Thoracic aorta (tissue), 2 donors: ENCODE results near the gene GNAI2. TPM values are rescaled to one million over a fixed set of nuclear protein-coding genes. Genes with fewer than 3 reads are reported as not detected.

Experiments
- ATAC-seq: fragments of 150-250 bp; one replicate; pipeline ENCODE4 v1.8.0; 2017; ENCODE audit warnings: low read depth; ENCODE audit not compliant: insufficient number of reproducible peaks, low FRiP score
- DNase-seq: peaks from one replicate; pipeline ENCODE4 v3.0.0-alpha.2; 2020; ENCODE audit warnings: low spot score
- H3K27ac ChIP-seq, 2 donors: fragments of 200-600 bp; sonication (generic); 1 replicate in 1 of 2; 2 replicates in 1 of 2; pipeline ENCODE4 v1.5.1; 2016; ENCODE audit warnings: mild to moderate bottlenecking in 2 of 2, moderate library complexity in 2 of 2
- H3K27me3 ChIP-seq: fragments of 200-600 bp; sonication (generic); replicated peaks from 2 replicates; pipeline ENCODE4 v1.6.0; 2016; ENCODE audit warnings: mild to moderate bottlenecking; ENCODE audit not compliant: insufficient read depth
- H3K36me3 ChIP-seq: fragments of 200-600 bp; sonication (generic); one replicate; pipeline ENCODE4 v1.5.1; 2016
- H3K4me1 ChIP-seq, 2 donors: fragments of 200-600 bp; sonication (generic); 1 replicate in 1 of 2; 2 replicates in 1 of 2; pipeline versions ENCODE4 v1.5.1 to v1.6.0; 2016; ENCODE audit warnings: low read depth in 2 of 2, mild to moderate bottlenecking in 1 of 2; ENCODE audit not compliant: control insufficient read depth in 1 of 2
- H3K4me3 ChIP-seq: fragments of 200-600 bp; sonication (generic); 2 replicates; pipeline ENCODE4 v1.5.1; 2016; ENCODE audit warnings: mild to moderate bottlenecking
- H3K9me3 ChIP-seq: fragments of 200-600 bp; sonication (generic); 2 replicates; pipeline ENCODE4 v1.5.1; 2016
- CTCF ChIP-seq: fragments of 200-600 bp; sonication (generic); IDR thresholded peaks from one replicate; pipeline ENCODE4 v1.5.1; 2019; ENCODE audit warnings: antibody characterized with exemption
- total RNA-seq, 2 donors: library from RNA; depleted of rRNA; stranded (reverse); fragments of >200 nt; gene quantifications; one replicate each; pipeline versions ENCODE4 v1.1.0 to v1.2.3, GENCODE V29; 2016

GNAI2 gene
- total RNA-seq, 2 donors from 2014 or later: 183 to 337 TPM

- Histone ChIP-seq H3K27ac (no peak overlapping the region), H3K9me3 (no peaks in the 10 kb centered on the region), H3K36me3 (peaks cover 27% of the 10 kb centered on the region), H3K4me3 (no peak overlapping the region), H3K27me3 (no peaks in the 10 kb centered on the region), H3K4me1 (peaks cover 5 to 10% of the 10 kb centered on the region in 2 donors)
- no peak for ATAC-seq
- no peak for DNase-seq
- TF ChIP-seq CTCF: no peak
Observed at GRCh38 chr3:50287262-50287661, 51.3 kb downstream of the GNAI2 start.

GRCh38 chr3:50288387-50289007 lies 52.5 kb downstream of the GNAI2 start:
- Histone ChIP-seq H3K27me3 (no peaks in the 10 kb centered on the region), H3K4me3 (no peak overlapping the region), H3K27ac (no peak overlapping the region), H3K36me3 (peaks cover 27% of the 10 kb centered on the region), H3K9me3 (no peaks in the 10 kb centered on the region), H3K4me1 (peaks cover 8 to 20% of the 10 kb centered on the region in 2 donors)
- no peak for TF ChIP-seq CTCF
- no peak for ATAC-seq
- DNase-seq: no peak

GRCh38 chr3:50289130-50289529 lies 53.1 kb downstream of the GNAI2 start:
- no peak for TF ChIP-seq CTCF
- Histone ChIP-seq H3K36me3 (peaks cover 27% of the 10 kb centered on the region), H3K27ac (no peak overlapping the region), H3K4me3 (no peak overlapping the region), H3K4me1 (peaks cover 8 to 21% of the 10 kb centered on the region in 2 donors), H3K9me3 (no peaks in the 10 kb centered on the region), H3K27me3 (no peaks in the 10 kb centered on the region)
- ATAC-seq: no peak
- no peak for DNase-seq

- Histone ChIP-seq H3K27me3 (no peaks in the 10 kb centered on the region), H3K4me1 (peaks cover 8 to 21% of the 10 kb centered on the region in 2 donors), H3K4me3 (no peak overlapping the region), H3K36me3 (peaks cover 27% of the 10 kb centered on the region), H3K27ac (no peak overlapping the region), H3K9me3 (no peaks in the 10 kb centered on the region)
- ATAC-seq (no peak), DNase-seq (no peak)
- TF ChIP-seq CTCF: no peak
Observed at GRCh38 chr3:50290161-50290641, 54.2 kb downstream of the GNAI2 start.

- H3K27ac ChIP-seq: peak within 1 kb of the TSS; percentile 88 to 91
- no peaks in the 10 kb centered on the region for H3K27me3 ChIP-seq
- H3K9me3 ChIP-seq: no peaks in the 10 kb centered on the region
- peaks cover 22% of the 10 kb centered on the region for H3K36me3 ChIP-seq
- peak within 1 kb of the TSS; percentile 92 for H3K4me3 ChIP-seq
- DNase-seq (peak; percentile 87), ATAC-seq (peak; percentile 93)
- peaks cover 8 to 21% of the 10 kb centered on the region in 2 donors for H3K4me1 ChIP-seq
- no peak for TF ChIP-seq CTCF
Observed at GRCh38 chr3:50292159-50293078, 56.4 kb downstream of the GNAI2 start, which contains the start of gene IFRD2. IFRD2 (minus strand) TSS chr3:50292429; CDS start chr3:50292274, 155 bp downstream.
